Activated CD8-positive, alpha-beta T cell treated with anti-CD3 and anti-CD28 coated beads, Interleukin-2, amount 10 ng/mL, durations not matched to agents 7 days and 5 days (primary cell): Measurements from ENCODE around the gene MAP3K13. TPM values are rescaled to one million over a fixed set of nuclear protein-coding genes. Genes with fewer than 3 reads are reported as not detected.
"Not testable (repeated sequence)": the region's sequence is repeated elsewhere in the genome, so short reads cannot be mapped to it uniquely, and the experiment has no call there.

ENCODE experiments used
- ATAC-seq: fragments of 150-1000 bp; cut with Tn5 transposase; one replicate; pipeline ENCODE4 v1.10.0; 2021; ENCODE audit warnings: moderate library complexity
- CTCF ChIA-PET: fragments of 350-600 bp; sonication (Branson Sonifier 250); formaldehyde crosslinking; loops from one replicate; lab custom pipeline; 2021; ENCODE audit warnings: antibody characterized with exemption; lab: Charles Lee
- POLR2A ChIA-PET: fragments of 350-600 bp; sonication (Branson Sonifier 250); formaldehyde crosslinking; loops from one replicate; lab custom pipeline; 2021; ENCODE audit warnings: antibody characterized with exemption; lab: Charles Lee
- DNase-seq: peaks from one replicate; pipeline ENCODE4 v3.0.0-alpha.2; 2020
- H3K27ac Mint-ChIP-seq: one replicate; pipeline ENCODE4 v1.8.0; 2021; ENCODE audit warnings: mild to moderate bottlenecking, mixed read lengths
- H3K27me3 Mint-ChIP-seq: one replicate; pipeline ENCODE4 v1.8.0; 2021; ENCODE audit warnings: low read depth, mixed read lengths
- H3K36me3 Mint-ChIP-seq: one replicate; pipeline ENCODE4 v1.8.0; 2021; ENCODE audit warnings: low read depth, mixed read lengths
- H3K4me1 Mint-ChIP-seq: one replicate; pipeline ENCODE4 v1.8.0; 2021; ENCODE audit warnings: low read depth, mixed read lengths
- H3K4me3 Mint-ChIP-seq: one replicate; pipeline ENCODE4 v1.8.0; 2021; ENCODE audit warnings: mild to moderate bottlenecking, mixed read lengths
- H3K9me3 Mint-ChIP-seq: one replicate; pipeline ENCODE4 v1.8.0; 2022; ENCODE audit warnings: mixed read lengths; ENCODE audit not compliant: insufficient read depth
- total RNA-seq, 2 experiments: library from RNA; stranded (reverse); gene quantifications; one replicate each; pipeline ENCODE4 v1.2.3, GENCODE V29; 2021

Gene MAP3K13
- total RNA-seq, 2 experiments from 2014 or later: 10.6 to 12.4 TPM

DNA sequence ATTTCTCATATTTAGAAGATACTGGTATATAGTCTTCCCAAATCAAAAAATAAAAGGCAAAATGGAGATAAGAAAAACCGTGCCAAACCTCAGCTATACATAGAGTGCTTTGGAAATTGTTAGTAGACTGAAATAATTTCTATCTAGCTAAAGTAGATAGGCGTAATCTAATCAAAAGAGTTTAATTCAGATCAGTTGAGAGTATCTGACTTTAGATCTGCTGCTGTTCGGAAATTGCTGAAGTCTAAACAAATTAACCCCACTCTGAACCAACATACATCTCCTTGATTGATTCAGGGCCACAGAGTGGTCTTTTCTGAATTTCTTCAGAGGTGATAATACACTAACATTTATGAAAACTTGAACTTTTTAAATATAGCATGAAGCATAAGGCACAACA lies 40.1 kb downstream of the MAP3K13 start:
- no peak for ATAC-seq
- H3K4me3 Mint-ChIP-seq: no peak overlapping the region
- no peak overlapping the region for H3K27ac Mint-ChIP-seq

DNA sequence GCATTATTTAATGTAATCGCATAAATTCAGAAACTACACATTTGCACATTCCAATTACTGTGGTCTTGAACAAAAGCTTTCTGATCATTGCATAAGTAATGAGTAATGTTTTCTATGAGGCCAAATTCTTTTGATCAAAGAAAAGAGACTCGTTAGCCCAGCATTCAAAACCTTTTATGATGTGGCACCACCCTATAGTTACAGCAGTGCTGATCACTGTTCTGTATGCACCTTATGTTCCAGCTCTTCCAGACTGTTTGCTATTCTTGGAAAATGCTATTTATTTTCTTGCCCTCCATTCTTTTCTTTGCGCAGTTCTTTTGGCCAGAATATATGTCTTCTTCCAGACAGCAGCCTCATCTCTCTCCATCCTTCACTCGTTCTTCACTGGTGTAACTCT lies 42.3 kb downstream of the MAP3K13 start:
- DNase-seq: no peak
- Mint-ChIP-seq H3K27me3 (peaks cover 9% of the 10 kb centered on the region), H3K9me3 (no peaks in the 10 kb centered on the region), H3K27ac (no peak overlapping the region), H3K4me3 (no peak overlapping the region), H3K4me1 (no peaks in the 10 kb centered on the region), H3K36me3 (no peaks in the 10 kb centered on the region)
- ChIA-PET CTCF (no interaction called here), POLR2A (no interaction called here)
- no peak for ATAC-seq

More for the DNA sequence above, 40.1 kb downstream of the MAP3K13 start:
- DNase-seq: no peak
- no peaks in the 10 kb centered on the region for H3K36me3 Mint-ChIP-seq
- POLR2A ChIA-PET: no interaction called here
- H3K9me3 Mint-ChIP-seq: no peaks in the 10 kb centered on the region
- H3K27me3 Mint-ChIP-seq: peaks cover 6% of the 10 kb centered on the region
- H3K4me1 Mint-ChIP-seq: no peaks in the 10 kb centered on the region
- CTCF ChIA-PET: no interaction called here

DNA sequence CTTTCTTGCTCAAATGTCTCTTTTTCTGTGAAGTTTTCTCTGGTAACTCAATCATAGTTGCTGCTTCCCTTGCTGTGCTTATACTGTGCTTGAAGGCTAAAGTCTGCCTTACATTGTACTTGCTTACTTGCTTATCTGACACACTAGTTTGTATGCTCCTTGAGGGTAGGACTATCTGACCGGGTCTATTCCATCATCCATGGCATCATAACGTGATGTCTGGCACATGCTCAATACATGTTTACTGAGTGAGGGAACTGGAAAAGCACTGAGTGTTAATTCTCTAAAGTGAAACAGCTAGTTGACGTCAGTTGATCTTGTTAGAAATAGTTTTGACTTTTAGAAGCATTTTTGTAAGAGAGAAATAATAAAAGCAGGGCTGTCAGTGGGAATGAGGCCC lies 42.7 kb downstream of the MAP3K13 start:
- H3K9me3 Mint-ChIP-seq: no peaks in the 10 kb centered on the region
- DNase-seq: no peak
- no peak overlapping the region for H3K4me3 Mint-ChIP-seq
- POLR2A ChIA-PET: no interaction called here
- no peak overlapping the region for H3K27ac Mint-ChIP-seq
- peaks cover 9% of the 10 kb centered on the region for H3K27me3 Mint-ChIP-seq
- H3K36me3 Mint-ChIP-seq: no peaks in the 10 kb centered on the region
- CTCF ChIA-PET: no interaction called here
- no peak for ATAC-seq
- H3K4me1 Mint-ChIP-seq: no peaks in the 10 kb centered on the region

DNA sequence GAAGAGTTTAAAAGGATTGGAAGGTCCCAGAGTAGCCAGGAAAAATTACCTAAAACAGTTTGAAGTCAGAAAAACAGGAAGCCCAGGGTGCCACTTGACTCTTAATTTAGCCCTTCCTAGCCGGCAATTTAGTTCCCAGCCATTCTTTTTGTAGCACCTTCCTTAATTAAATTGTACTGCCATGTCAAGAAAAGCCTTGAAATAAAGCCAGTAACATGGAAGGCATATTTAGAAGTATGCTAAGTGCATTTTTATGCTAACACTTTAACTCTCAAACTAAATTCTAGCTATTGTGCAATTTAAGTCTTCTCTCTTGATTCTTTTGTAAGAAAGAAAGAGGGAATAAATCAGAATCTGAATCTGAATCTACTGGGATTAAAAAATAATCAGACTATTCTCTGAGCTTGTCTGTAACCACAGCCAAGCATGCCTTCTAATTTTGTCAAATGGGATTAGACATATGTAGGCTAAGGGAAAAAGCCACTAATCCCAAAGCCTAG lies 43.2 kb downstream of the MAP3K13 start:
- H3K9me3 Mint-ChIP-seq: no peaks in the 10 kb centered on the region
- H3K4me1 Mint-ChIP-seq: no peaks in the 10 kb centered on the region
- no peak overlapping the region for H3K4me3 Mint-ChIP-seq
- H3K27me3 Mint-ChIP-seq: peaks cover 9% of the 10 kb centered on the region
- CTCF ChIA-PET: no interaction called here
- H3K36me3 Mint-ChIP-seq: no peaks in the 10 kb centered on the region
- H3K27ac Mint-ChIP-seq: no peak overlapping the region
- POLR2A ChIA-PET: no interaction called here
- no peak for ATAC-seq
- no peak for DNase-seq

DNA sequence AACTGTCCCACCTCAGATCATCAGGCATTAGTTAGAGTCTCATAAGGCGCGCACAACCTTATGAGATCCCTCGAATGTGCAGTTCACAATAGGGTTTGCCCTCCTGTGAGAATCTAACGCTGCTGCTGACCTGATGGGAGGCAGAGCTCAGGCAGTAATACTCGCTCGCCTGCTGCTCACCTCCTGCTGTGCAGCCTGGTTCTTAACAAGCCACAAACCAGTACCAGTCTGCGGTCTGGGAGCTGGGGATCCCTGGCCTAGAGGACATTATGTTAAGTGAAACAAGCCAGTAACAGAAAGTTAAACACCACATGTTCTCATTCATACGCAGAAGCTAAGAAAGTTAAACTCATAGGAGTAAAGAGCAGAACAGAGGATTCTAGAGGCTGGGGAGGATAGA lies 47.0 kb downstream of the MAP3K13 start:
- ChIA-PET POLR2A (no interaction called here), CTCF (no interaction called here)
- Mint-ChIP-seq H3K36me3 (no peaks in the 10 kb centered on the region), H3K9me3 (no peaks in the 10 kb centered on the region), H3K4me1 (no peaks in the 10 kb centered on the region), H3K27me3 (peaks cover 6% of the 10 kb centered on the region), H3K27ac (no peak overlapping the region), H3K4me3 (no peak overlapping the region)
- DNase-seq (no peak), ATAC-seq (no peak)

DNA sequence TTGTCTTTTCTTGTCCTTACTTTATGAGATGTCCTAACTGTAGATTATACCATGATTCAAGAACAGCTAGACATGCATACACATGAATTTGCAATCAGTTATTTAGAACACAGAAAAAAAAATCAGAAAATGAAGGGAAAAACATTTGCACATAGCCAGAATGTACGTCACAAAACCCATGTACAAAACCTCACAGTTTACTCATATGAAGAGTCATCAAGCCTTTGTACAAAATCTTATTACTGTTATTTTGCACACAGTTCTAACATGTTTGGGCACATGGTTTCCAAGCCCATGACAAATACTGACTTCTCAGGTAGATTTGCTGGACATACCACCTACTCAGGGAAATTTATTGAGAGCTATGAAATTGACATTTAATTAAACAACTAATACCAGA lies 48.2 kb downstream of the MAP3K13 start:
- no peaks in the 10 kb centered on the region for H3K36me3 Mint-ChIP-seq
- no peaks in the 10 kb centered on the region for H3K9me3 Mint-ChIP-seq
- no peak overlapping the region for H3K27ac Mint-ChIP-seq
- H3K27me3 Mint-ChIP-seq: peaks cover 2% of the 10 kb centered on the region
- DNase-seq: no peak
- no peak overlapping the region for H3K4me3 Mint-ChIP-seq
- ATAC-seq: no peak
- no peaks in the 10 kb centered on the region for H3K4me1 Mint-ChIP-seq
- POLR2A ChIA-PET: no interaction called here
- CTCF ChIA-PET: interaction anchor here (0.6 kb wide), 1 partner anchor 28 kb away, joined by 3 read pairs; no protein-coding TSS in a partner anchor

DNA sequence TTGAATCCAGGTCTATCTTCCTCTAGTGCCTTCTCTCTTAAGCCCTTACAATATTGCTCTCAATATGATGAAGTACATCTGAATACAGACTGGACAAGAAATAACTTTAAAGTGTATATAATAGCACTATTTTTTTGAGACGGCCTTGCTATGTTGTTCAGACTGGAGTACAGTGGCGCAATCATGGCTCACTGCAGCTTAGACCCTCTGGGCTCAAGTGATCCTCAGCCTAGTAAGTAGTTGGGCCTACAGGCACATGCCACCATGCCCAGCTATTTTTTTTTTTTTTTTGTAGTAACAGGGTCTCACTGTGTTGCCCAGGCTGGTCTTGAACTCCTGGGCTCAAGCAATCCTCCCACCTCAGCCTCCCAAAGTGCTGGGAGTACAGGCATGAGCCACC lies 53.6 kb downstream of the MAP3K13 start:
- Mint-ChIP-seq H3K4me1 (no peaks in the 10 kb centered on the region), H3K27ac (no peak overlapping the region), H3K4me3 (no peak overlapping the region), H3K27me3 (peaks cover 6% of the 10 kb centered on the region), H3K9me3 (no peaks in the 10 kb centered on the region), H3K36me3 (no peaks in the 10 kb centered on the region)
- ChIA-PET CTCF (no interaction called here), POLR2A (interaction anchor here (0.6 kb wide), 1 partner anchor 70 kb away, joined by 3 read pairs; no protein-coding TSS in a partner anchor)
- DNase-seq (no peak), ATAC-seq (no peak)

DNA sequence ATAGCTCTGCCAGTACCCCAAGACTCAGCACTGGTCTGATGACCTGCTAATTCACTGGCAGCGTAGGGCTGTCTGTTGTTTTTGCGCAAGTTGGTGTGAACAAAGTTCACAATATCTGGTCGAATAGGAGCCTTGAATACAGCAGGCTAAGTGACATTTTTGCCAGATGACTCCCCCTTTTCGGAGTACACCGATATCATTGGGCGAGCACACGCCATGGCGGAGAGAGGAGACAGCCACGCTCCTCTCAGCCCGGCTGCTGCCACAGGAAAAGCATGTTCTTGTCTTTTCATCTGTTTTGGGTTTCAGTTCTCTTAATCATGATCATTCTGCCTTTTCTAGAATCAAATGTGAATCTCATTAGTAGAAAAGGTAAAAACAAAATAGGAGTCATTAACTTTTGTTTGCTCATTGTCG lies 55.6 kb downstream of the MAP3K13 start:
- POLR2A ChIA-PET, DNase-seq, CTCF ChIA-PET, H3K36me3 Mint-ChIP-seq, H3K27ac Mint-ChIP-seq, H3K27me3 Mint-ChIP-seq, H3K4me1 Mint-ChIP-seq, H3K9me3 Mint-ChIP-seq, H3K4me3 Mint-ChIP-seq, ATAC-seq: not testable (repeated sequence)

DNA sequence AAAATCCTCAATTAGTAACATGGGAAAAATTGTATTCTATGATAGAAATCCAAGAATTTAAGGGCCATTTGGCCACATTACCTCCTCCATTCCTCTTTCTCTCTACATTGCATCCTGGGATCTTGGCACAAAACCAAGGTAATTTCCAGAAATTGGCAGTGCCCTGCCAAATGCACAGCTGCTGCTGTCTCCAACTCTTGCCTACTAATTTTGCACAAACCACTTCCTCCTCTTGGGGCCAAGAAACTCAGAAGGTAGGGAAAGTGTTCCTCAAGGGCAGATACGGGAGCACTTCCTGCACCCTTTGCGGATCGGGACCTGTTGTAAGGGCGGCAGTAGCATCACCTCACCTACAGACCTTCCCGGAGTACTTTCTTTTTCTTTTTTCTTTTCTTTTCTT lies 57.8 kb downstream of the MAP3K13 start:
- Mint-ChIP-seq H3K4me1 (no peaks in the 10 kb centered on the region), H3K36me3 (no peaks in the 10 kb centered on the region), H3K4me3 (no peak overlapping the region), H3K27ac (no peak overlapping the region), H3K27me3 (peaks cover 8% of the 10 kb centered on the region), H3K9me3 (no peaks in the 10 kb centered on the region)
- DNase-seq (no peak), ATAC-seq (no peak)
- POLR2A ChIA-PET: no interaction called here
- CTCF ChIA-PET: no interaction called here

DNA sequence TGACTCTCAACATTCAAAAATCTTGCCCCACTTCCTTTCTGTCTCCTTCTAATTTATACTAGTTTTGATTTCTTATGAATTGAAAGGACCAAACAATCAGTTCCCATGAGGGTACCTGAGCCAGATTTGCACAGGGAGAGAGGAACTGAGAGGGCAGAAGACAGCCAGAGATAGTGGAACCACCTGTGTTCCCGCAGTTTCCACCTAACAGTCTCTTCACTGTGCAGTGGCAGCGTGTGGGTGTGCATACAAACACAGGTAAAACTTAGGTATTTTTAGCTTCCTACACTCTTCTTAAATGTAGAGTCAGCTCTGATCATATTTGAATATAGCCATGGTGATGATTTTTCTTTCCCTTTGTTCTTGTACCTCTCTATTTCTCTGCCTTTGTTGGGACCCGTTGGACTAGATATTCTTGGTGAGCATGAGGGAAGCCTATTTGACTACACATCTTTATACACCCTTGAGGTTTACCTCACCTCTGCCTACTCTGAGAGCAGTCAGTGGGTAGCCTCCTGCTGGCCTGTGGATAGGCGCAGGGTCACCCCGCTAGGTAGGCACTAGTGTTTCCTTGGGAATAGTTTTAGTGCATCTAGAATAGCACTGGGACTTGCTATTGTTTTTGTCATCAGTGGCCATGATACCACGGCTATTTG lies 58.8 kb downstream of the MAP3K13 start:
- DNase-seq (no peak), ATAC-seq (no peak)
- Mint-ChIP-seq H3K9me3 (no peaks in the 10 kb centered on the region), H3K27ac (no peak overlapping the region), H3K4me3 (no peak overlapping the region), H3K4me1 (no peaks in the 10 kb centered on the region), H3K27me3 (peaks cover 12% of the 10 kb centered on the region), H3K36me3 (no peaks in the 10 kb centered on the region)
- ChIA-PET POLR2A (no interaction called here), CTCF (interaction anchor here (0.8 kb wide), 1 partner anchor 9 kb away, joined by 3 read pairs; no protein-coding TSS in a partner anchor)

DNA sequence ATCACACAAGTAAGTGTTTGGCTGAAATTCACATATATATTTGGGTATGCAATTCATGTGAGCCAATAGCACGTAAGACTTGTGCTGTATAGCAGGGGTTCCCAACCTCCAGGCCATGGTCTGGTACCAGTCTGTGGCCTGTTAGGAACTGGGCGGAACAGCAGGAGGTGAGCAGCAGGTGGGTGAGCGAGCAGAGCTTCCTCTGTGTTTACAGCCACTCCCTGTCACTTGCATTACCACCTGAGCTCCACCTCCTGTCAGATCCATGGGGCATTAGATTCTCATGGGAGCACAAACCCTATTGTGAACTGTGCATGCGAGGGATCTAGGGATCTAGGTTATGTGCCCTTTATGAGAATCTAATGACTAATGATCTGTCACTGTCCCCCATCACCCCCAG lies 59.7 kb downstream of the MAP3K13 start:
- ChIA-PET CTCF (interaction anchor here (0.8 kb wide), 1 partner anchor 10 kb away, joined by 3 read pairs; no protein-coding TSS in a partner anchor), POLR2A (no interaction called here)
- Mint-ChIP-seq H3K9me3 (no peaks in the 10 kb centered on the region), H3K36me3 (no peaks in the 10 kb centered on the region), H3K4me1 (no peaks in the 10 kb centered on the region), H3K27ac (no peak overlapping the region), H3K27me3 (peaks cover 12% of the 10 kb centered on the region), H3K4me3 (no peak overlapping the region)
- ATAC-seq: no peak
- DNase-seq: no peak

DNA sequence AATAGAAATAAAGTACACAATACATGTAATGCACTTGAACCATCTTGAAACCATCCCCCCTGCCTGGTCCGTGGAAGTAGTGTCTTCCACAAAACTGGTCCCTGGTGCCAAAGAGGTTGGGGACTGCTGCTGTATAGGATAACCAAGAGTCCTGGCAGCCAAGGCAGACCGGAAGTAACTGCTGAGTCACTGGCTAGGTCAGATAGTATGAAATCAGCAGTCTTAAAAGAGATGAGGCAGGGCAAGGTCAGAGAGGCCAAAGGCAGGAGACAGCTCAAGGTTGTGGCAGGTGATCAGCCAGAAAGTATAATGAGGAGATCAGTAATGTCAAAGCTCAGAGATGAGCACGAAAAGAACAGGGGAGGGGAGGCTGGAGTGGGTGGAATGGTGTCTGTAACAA lies 60.2 kb downstream of the MAP3K13 start:
- DNase-seq: no peak
- Mint-ChIP-seq H3K4me1 (no peaks in the 10 kb centered on the region), H3K27me3 (peaks cover 12% of the 10 kb centered on the region), H3K27ac (no peak overlapping the region), H3K9me3 (no peaks in the 10 kb centered on the region), H3K36me3 (no peaks in the 10 kb centered on the region), H3K4me3 (no peak overlapping the region)
- ChIA-PET CTCF (no interaction called here), POLR2A (no interaction called here)
- no peak for ATAC-seq
